IMR-90 (cell line): ENCODE measurements around the gene HLA-DQB1. TPM values are rescaled to one million over a fixed set of nuclear protein-coding genes. Genes with fewer than 3 reads are reported as not detected.

Source experiments
- ATAC-seq: fragments of 200-7000 bp; cut with Tn5 transposase; 2 replicates; pipeline ENCODE4 v1.9.1; 2020; ENCODE audit warnings: low read depth, mild to moderate bottlenecking, moderate library complexity
- BruUV-seq: library from RNA; stranded (reverse); fragments of 400-500 nt; replicated peaks from 2 replicates; lab custom pipeline; 2021; lab: Mats Ljungman, UMichigan
- CTCF ChIA-PET: fragments of 300-600 bp; formaldehyde crosslinking; extraction: SDS; loops from one replicate; lab custom pipeline; 2021; ENCODE audit warnings: antibody characterized with exemption; lab: Yijun Ruan, JAX
- POLR2A ChIA-PET: fragments of 300-600 bp; sonication (Branson Sonifier 250); formaldehyde crosslinking; loops from one replicate; lab custom pipeline; 2022; ENCODE audit warnings: antibody characterized with exemption; ENCODE audit not compliant: unreplicated experiment; lab: Charles Lee
- DNase-seq: peaks from one replicate; pipeline ENCODE4 v3.0.0; 2013
- H2AFZ ChIP-seq: replicated peaks from 2 replicates; pipeline ENCODE3; 2013; ENCODE audit warnings: low read length, mild to moderate bottlenecking; ENCODE audit not compliant: poor library complexity
- H2AK5ac ChIP-seq: 2 replicates; pipeline ENCODE4 v1.6.1; 2013; ENCODE audit warnings: low read depth, low read length, inconsistent platforms
- H2AK9ac ChIP-seq: replicated peaks from 2 replicates; pipeline ENCODE3; 2013; ENCODE audit warnings: mild to moderate bottlenecking, low read depth, low read length, moderate library complexity; ENCODE audit not compliant: poor library complexity
- H2BK120ac ChIP-seq: 2 replicates; pipeline ENCODE4 v1.6.1; 2013; ENCODE audit warnings: low read depth, low read length, inconsistent platforms
- H2BK15ac ChIP-seq: 3 replicates; pipeline ENCODE4 v1.6.1; 2013; ENCODE audit warnings: low read depth, low read length, inconsistent platforms
- H2BK20ac ChIP-seq: 2 replicates; pipeline ENCODE4 v1.6.1; 2013; ENCODE audit warnings: low read depth, mild to moderate bottlenecking, inconsistent platforms, low read length, moderate library complexity
- H2BK5ac ChIP-seq: 2 replicates; pipeline ENCODE4 v1.6.1; 2013; ENCODE audit warnings: mild to moderate bottlenecking, low read depth, low read length, inconsistent platforms; ENCODE audit not compliant: poor library complexity, severe bottlenecking
- H3K14ac ChIP-seq: replicated peaks from 2 replicates; pipeline ENCODE4 v1.6.1; 2013; ENCODE audit warnings: low read depth, low read length, inconsistent platforms
- H3K18ac ChIP-seq: 2 replicates; pipeline ENCODE4 v1.6.1; 2013; ENCODE audit warnings: low read depth, low read length, control low read depth
- H3K23ac ChIP-seq: 2 replicates; pipeline ENCODE4 v1.6.1; 2013; ENCODE audit warnings: low read depth, low read length, inconsistent platforms
- H3K27ac ChIP-seq: 2 replicates; pipeline ENCODE4 v1.5.1; 2013; ENCODE audit warnings: mild to moderate bottlenecking, control low read depth, low read length; ENCODE audit not compliant: insufficient read depth
- H3K27me3 ChIP-seq: 2 replicates; pipeline ENCODE4 v1.6.1; 2013; ENCODE audit warnings: low read length; ENCODE audit not compliant: control insufficient read depth, insufficient read depth
- H3K36me3 ChIP-seq: 2 replicates; pipeline ENCODE4 v1.6.1; 2013; ENCODE audit warnings: low read length, mixed read lengths; ENCODE audit not compliant: control insufficient read depth, insufficient read depth
- H3K4ac ChIP-seq: 2 replicates; pipeline ENCODE4 v1.6.1; 2013; ENCODE audit warnings: low read depth, low read length, inconsistent platforms
- H3K4me1 ChIP-seq: 2 replicates; pipeline ENCODE4 v1.6.1; 2013; ENCODE audit warnings: low read length, mixed read lengths; ENCODE audit not compliant: control insufficient read depth, insufficient read depth
- H3K4me2 ChIP-seq: 2 replicates; pipeline ENCODE4 v1.6.1; 2013; ENCODE audit warnings: low read depth, mild to moderate bottlenecking, control low read depth, low read length, moderate library complexity
- H3K4me3 ChIP-seq: 2 replicates; pipeline ENCODE4 v1.5.1; 2013; ENCODE audit warnings: low read depth, mild to moderate bottlenecking, control low read depth, low read length, moderate library complexity; ENCODE audit not compliant: insufficient read depth
- H3K56ac ChIP-seq: 2 replicates; pipeline ENCODE4 v1.6.1; 2013; ENCODE audit warnings: low read length, inconsistent platforms; ENCODE audit not compliant: insufficient read depth; ENCODE audit errors: extremely low read depth
- H3K79me1 ChIP-seq, 2 experiments: 2 replicates each; pipeline ENCODE4 v1.6.1; 2013; ENCODE audit warnings: low read length in 2 of 2, inconsistent platforms in 1 of 2, low read depth in 1 of 2
- H3K9ac ChIP-seq: 2 replicates; pipeline ENCODE4 v1.6.1; 2013; ENCODE audit warnings: low read depth, low read length, control low read depth
- H3K9me1 ChIP-seq: 2 replicates; pipeline ENCODE4 v1.6.1; 2013; ENCODE audit warnings: low read length, inconsistent platforms; ENCODE audit not compliant: insufficient read depth
- H3K9me3 ChIP-seq: 2 replicates; pipeline ENCODE4 v1.6.1; 2013; ENCODE audit warnings: low read length; ENCODE audit not compliant: control insufficient read depth, insufficient read depth
- H4K20me1 ChIP-seq: 2 replicates; pipeline ENCODE4 v1.6.1; 2013; ENCODE audit warnings: low read length, inconsistent platforms; ENCODE audit not compliant: insufficient read depth
- H4K5ac ChIP-seq: 2 replicates; pipeline ENCODE4 v1.6.1; 2013; ENCODE audit warnings: mild to moderate bottlenecking, low read depth, low read length, control low read depth
- H4K8ac ChIP-seq, 2 experiments: 2 replicates each; pipeline ENCODE4 v1.6.1; 2013; ENCODE audit warnings: low read depth in 2 of 2, low read length in 2 of 2, control low read depth in 1 of 2, inconsistent platforms in 1 of 2
- H4K91ac ChIP-seq: 2 replicates; pipeline ENCODE4 v1.6.1; 2013; ENCODE audit warnings: low read depth, low read length, inconsistent platforms; ENCODE audit not compliant: insufficient read depth
- BHLHE40 ChIP-seq: fragments of 150-350 bp; IDR thresholded peaks from 2 replicates; pipeline ENCODE4 v1.6.1; 2016; ENCODE audit warnings: mild to moderate bottlenecking, low read depth, low read length
- MAZ ChIP-seq: IDR thresholded peaks from 2 replicates; pipeline ENCODE4 v1.6.1; 2012; ENCODE audit warnings: low read depth, mild to moderate bottlenecking, low read length, improper control_type of control experiment, moderate library complexity, borderline replicate concordance
- RCOR1 ChIP-seq: IDR thresholded peaks from 2 replicates; pipeline ENCODE4 v1.6.1; 2012; ENCODE audit warnings: mild to moderate bottlenecking, low read length, improper control_type of control experiment; ENCODE audit not compliant: insufficient replicate concordance
- WGBS, 2 experiments: methylation state at CpG; one replicate each; pipeline versions ENCODE4 v1.1.5 to v1.1.7; 2013; ENCODE audit warnings: missing lambda C conversion rate in 2 of 2; ENCODE audit not compliant: insufficient read length in 1 of 2; ENCODE audit errors: extremely low coverage in 2 of 2; 5-methylcytosine and 5-hydroxymethylcytosine counted together
- dilution Hi-C: fragments of 300-500 bp; cut with HindIII; formaldehyde crosslinking; loops from one replicate; pipeline ENCODE4 v1.14.3; 2018; ENCODE audit warnings: low sequenced_read_pairs; ENCODE audit not compliant: unreplicated experiment
- in situ Hi-C: fragments of 300-500 bp; cut with MboI; formaldehyde crosslinking; loops from 3 replicates; pipeline ENCODE4 v1.14.3; 2019; ENCODE audit warnings: low sequenced_read_pairs, inconsistent platforms, mixed read lengths
- intact Hi-C: fragments of 100-400 bp; cut with micrococcal nuclease; formaldehyde crosslinking; loops from 2 replicates; pipeline ENCODE4 v1.10.0; 2022
- polyA plus RNA-seq, 3 experiments: library from polyadenylated mRNA; depleted of rRNA; stranded (reverse); fragments of >200 nt; gene quantifications; 2 replicates each; pipeline ENCODE4 v1.2.3, GENCODE V29; 2012; ENCODE audit warnings: low replicate concordance in 1 of 3
- total RNA-seq: library from RNA; depleted of rRNA; stranded (reverse); fragments of >200 nt; gene quantifications from 2 replicates; pipeline ENCODE4 v1.2.3, GENCODE V29; 2012
- TF ChIP-seq, protein P1 (sequence below): fragments of 150-350 bp; IDR thresholded peaks from 2 replicates; pipeline ENCODE4 v1.6.1; 2017; ENCODE audit warnings: mild to moderate bottlenecking, antibody characterized with exemption, low read length, low read depth
- TF ChIP-seq, protein P2 (sequence below): conservative IDR thresholded peaks from 2 replicates; pipeline ENCODE4 v1.5.1; 2012; ENCODE audit warnings: mild to moderate bottlenecking, low read depth, low read length, improper control_type of control experiment
- TF ChIP-seq, protein P3 (sequence below): fragments of 150-350 bp; IDR thresholded peaks from 2 replicates; pipeline ENCODE4 v1.6.1; 2016; ENCODE audit warnings: low read depth, mild to moderate bottlenecking, low read length, moderate library complexity, borderline replicate concordance

The HLA-DQB1 gene
- total and polyA plus RNA-seq, 2 of the 4 experiments (the other 2 are of a cell fraction) = not detected

DNA sequence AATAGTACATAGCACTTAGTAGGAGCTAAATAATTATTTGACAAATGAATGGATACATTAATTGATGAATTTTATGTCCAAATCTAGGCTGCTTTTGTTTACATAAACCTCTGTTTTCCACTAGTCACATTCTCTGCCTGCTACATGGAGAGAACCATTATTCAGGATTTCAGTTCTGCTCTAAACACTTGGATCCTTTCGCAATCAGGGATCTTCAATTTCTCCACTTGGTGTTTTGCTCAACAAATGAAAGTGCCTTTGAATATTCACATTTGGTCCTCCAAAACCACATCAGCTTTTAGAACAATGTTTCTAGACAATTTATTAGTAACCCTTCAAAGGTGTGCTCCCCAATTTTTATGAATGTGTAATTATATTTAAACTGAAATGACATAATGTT lies 30.6 kb upstream of the HLA-DQB1 start:
- no peak overlapping the region for H3K14ac ChIP-seq
- no TSS peak for BruUV-seq
- no peak overlapping the region for H4K91ac ChIP-seq
- H2BK5ac ChIP-seq = no peak overlapping the region
- intact Hi-C loops (no loop called here), dilution Hi-C loops (no loop called here), in situ Hi-C loops (loop anchor here (10.0 kb wide), 2 partner anchors 282 to 452 kb away; no protein-coding TSS in a partner anchor)
- H2BK120ac ChIP-seq = no peak overlapping the region
- no peak overlapping the region for H3K27ac ChIP-seq
- H3K23ac ChIP-seq = no peak overlapping the region
- no peaks in the 10 kb centered on the region for H4K20me1 ChIP-seq
- no peaks in the 10 kb centered on the region for H3K9me1 ChIP-seq
- TF ChIP-seq RCOR1 = no peak
- TF ChIP-seq, protein P1, sequence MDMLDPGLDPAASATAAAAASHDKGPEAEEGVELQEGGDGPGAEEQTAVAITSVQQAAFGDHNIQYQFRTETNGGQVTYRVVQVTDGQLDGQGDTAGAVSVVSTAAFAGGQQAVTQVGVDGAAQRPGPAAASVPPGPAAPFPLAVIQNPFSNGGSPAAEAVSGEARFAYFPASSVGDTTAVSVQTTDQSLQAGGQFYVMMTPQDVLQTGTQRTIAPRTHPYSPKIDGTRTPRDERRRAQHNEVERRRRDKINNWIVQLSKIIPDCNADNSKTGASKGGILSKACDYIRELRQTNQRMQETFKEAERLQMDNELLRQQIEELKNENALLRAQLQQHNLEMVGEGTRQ = no peak
- no peak for TF ChIP-seq BHLHE40
- no peak for TF ChIP-seq MAZ
- TF ChIP-seq, protein P2, sequence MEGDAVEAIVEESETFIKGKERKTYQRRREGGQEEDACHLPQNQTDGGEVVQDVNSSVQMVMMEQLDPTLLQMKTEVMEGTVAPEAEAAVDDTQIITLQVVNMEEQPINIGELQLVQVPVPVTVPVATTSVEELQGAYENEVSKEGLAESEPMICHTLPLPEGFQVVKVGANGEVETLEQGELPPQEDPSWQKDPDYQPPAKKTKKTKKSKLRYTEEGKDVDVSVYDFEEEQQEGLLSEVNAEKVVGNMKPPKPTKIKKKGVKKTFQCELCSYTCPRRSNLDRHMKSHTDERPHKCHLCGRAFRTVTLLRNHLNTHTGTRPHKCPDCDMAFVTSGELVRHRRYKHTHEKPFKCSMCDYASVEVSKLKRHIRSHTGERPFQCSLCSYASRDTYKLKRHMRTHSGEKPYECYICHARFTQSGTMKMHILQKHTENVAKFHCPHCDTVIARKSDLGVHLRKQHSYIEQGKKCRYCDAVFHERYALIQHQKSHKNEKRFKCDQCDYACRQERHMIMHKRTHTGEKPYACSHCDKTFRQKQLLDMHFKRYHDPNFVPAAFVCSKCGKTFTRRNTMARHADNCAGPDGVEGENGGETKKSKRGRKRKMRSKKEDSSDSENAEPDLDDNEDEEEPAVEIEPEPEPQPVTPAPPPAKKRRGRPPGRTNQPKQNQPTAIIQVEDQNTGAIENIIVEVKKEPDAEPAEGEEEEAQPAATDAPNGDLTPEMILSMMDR = no peak
- TF ChIP-seq, protein P3, sequence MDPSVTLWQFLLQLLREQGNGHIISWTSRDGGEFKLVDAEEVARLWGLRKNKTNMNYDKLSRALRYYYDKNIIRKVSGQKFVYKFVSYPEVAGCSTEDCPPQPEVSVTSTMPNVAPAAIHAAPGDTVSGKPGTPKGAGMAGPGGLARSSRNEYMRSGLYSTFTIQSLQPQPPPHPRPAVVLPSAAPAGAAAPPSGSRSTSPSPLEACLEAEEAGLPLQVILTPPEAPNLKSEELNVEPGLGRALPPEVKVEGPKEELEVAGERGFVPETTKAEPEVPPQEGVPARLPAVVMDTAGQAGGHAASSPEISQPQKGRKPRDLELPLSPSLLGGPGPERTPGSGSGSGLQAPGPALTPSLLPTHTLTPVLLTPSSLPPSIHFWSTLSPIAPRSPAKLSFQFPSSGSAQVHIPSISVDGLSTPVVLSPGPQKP = no peak
- H4K5ac ChIP-seq = no peak overlapping the region
- H3K4me3 ChIP-seq = no peak overlapping the region
- H4K8ac ChIP-seq = no peak overlapping the region
- no peak overlapping the region for H3K4ac ChIP-seq
- no peak overlapping the region for H2BK20ac ChIP-seq
- H3K79me1 ChIP-seq = no peaks in the 10 kb centered on the region
- no peak overlapping the region for H2AFZ ChIP-seq
- peaks cover 2% of the 10 kb centered on the region; the same call in 1 of the 2 replicates for H3K27me3 ChIP-seq
- ChIA-PET POLR2A (no interaction called here), CTCF (no interaction called here)
- no peak overlapping the region for H2AK9ac ChIP-seq
- 40% methylated on average over 1 of the region's 1 CpG; no CpG with 5 or more reads in 1 of the 2 experiments for WGBS, 2 experiments
- no peak overlapping the region for H2BK15ac ChIP-seq
- no peak overlapping the region for H3K18ac ChIP-seq
- H3K4me1 ChIP-seq = no peaks in the 10 kb centered on the region
- no peak overlapping the region for H3K9ac ChIP-seq
- H3K56ac ChIP-seq = no peak overlapping the region
- no peak overlapping the region for H2AK5ac ChIP-seq
- no peak for DNase-seq
- H3K36me3 ChIP-seq = no peaks in the 10 kb centered on the region
- H3K9me3 ChIP-seq = no peaks in the 10 kb centered on the region
- ATAC-seq = no peak
- no peak overlapping the region for H3K4me2 ChIP-seq
